ENCODE measurements around the gene CEBPZOS. TPM values are rescaled to one million over a fixed set of nuclear protein-coding genes. Genes with fewer than 3 reads are reported as not detected.

The CEBPZOS gene
- total and polyA plus RNA-seq, 10 of the 15 experiments (the other 5 are each of a cell fraction or from before 2014, with no cell fraction given), result 22.9 to 50.8 (median 39.1) TPM

DNA sequence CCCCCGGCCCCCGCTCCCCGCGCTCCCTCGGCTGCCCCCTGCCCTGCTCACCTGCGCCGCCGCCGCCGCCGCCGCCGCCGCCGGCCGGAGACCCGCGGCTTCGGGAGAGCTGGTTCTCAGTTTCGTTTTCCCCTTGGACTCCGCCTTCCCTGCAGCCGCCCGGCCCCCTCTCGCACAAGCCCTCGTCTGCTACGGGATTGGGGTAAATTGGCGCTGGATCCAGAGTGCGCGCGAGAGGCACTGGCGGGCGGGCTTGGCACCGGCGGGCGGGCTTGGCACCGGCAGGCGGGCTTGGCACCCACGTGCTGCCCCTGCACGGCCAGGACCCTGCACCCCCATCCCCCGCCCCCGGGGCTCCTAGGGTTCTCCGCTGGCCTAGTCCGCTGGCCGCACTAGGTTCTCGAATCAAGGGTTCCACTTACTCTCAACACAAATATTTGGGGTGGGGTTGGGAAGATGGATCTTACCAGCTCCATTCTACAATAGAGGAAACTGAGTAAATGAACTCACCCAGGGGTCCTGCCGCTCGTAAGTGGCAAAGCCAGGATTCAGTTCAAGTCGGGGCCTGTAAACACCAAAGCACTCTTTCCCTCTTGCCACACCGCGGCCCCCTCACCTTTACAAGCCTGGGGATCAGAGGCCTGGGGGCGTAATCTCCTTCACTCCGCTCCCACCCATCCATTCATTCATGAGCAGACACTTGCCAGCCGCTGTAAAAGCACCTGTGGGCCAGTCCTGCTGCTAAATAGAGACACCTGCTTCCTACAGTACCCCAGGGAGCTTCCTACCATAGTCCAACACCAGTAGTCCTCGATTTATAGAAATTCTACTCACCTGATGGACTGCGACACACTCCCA, 39.2 kb upstream of the CEBPZOS start, which contains the start of gene EIF2AK2:
EIF2AK2 (minus strand) TSS at position 124 of the 858 bp plus-strand sequence. CDS start 9,174 bp downstream, outside the sequence.
- RAD21 ChIA-PET (ENCODE audit: unreplicated experiment), result interaction anchor here (0.7 to 1.6 kb wide), 6 partner anchors 12 to 1006 kb away, joined by 3 to 5 read pairs (median 4); partner anchors contain the start of genes CEBPZ and NDUFAF7
- peak within 1 kb of the TSS; percentile 97 for H3K9ac ChIP-seq (ENCODE audit: control insufficient read depth, insufficient read depth, low read length)
- in situ Hi-C loops (cut with MboI) (no loop called here), intact Hi-C loops (cut with micrococcal nuclease; ENCODE audit: unreplicated experiment) (loop anchor here (5.0 kb wide), 1 partner anchor 75 kb away; the partner anchor contains the start of genes CEBPZ and NDUFAF7)
- POLR2A ChIA-PET, result interaction anchor here (0.5 to 1.5 kb wide), 6 partner anchors 11 to 627 kb away, joined by 3 to 5 read pairs (median 4); partner anchors contain the start of genes CEBPZ and NDUFAF7
- TSS peak; percentile 87 for BruUV-seq (replicated peaks)
- ATAC-seq (peak; percentile 92), FAIRE-seq (no peak), DNase-seq (ENCODE audit: low read depth, low spot score) (no peak)
- peaks cover 0 to 7% of the 10 kb centered on the region in 2 experiments; a peak in 1 of 4 replicates for H3K36me3 ChIP-seq (ENCODE audit: control insufficient read depth in 2 of 2, insufficient read depth in 2 of 2, low read length in 1 of 2)
- WGBS (ENCODE audit: insufficient coverage, insufficient replicate concordance, low lambda C conversion rate, missing lambda C conversion rate), result under 1% methylated on average over 47 of the region's 55 CpGs
- peak within 1 kb of the TSS; percentile 97 for H3K4me2 ChIP-seq (ENCODE audit: control insufficient read depth, insufficient read depth)
- peaks cover 12% of the 10 kb centered on the region for H3K4me1 ChIP-seq (ENCODE audit: control insufficient read depth, insufficient read depth, low read length)
- SMC1A ChIA-PET (ENCODE audit: uncharacterized antibody, unreplicated experiment), result interaction anchor here (1.1 to 1.6 kb wide), 4 partner anchors 12 to 191 kb away, joined by 3 to 5 read pairs (median 4); no protein-coding TSS in a partner anchor
- peak within 1 kb of the TSS; percentile 92 for H3K4me3 ChIP-seq
- H3K9me3 ChIP-seq (replicated peaks; ENCODE audit: control insufficient read depth, insufficient read depth, low read length), result peaks cover 2% of the 10 kb centered on the region; the same call in 1 of the 3 replicates
- 0 out of 2 replicates have a peak, but pooled peaks cover 3% of the 10 kb centered on the region for H4K20me1 ChIP-seq (ENCODE audit: control insufficient read depth, insufficient read depth)
- H3K27ac ChIP-seq (ENCODE audit: control insufficient read depth, insufficient read depth), result peak within 1 kb of the TSS; percentile 95
- H3K79me2 ChIP-seq (ENCODE audit: control insufficient read depth, insufficient read depth, low read length), result peaks cover 54% of the 10 kb centered on the region
- H2AFZ ChIP-seq (ENCODE audit: control insufficient read depth, low read depth, low read length), result peak within 1 kb of the TSS; percentile 68
- no peaks in the 10 kb centered on the region for H3K27me3 ChIP-seq (replicated peaks in 1 of 2; ENCODE audit: control insufficient read depth in 2 of 2, insufficient read depth in 2 of 2, low read length in 1 of 2)
- CTCF ChIA-PET, result interaction anchor here (0.6 to 1.6 kb wide), 3 partner anchors 12 to 720 kb away, joined by 3 to 12 read pairs (median 4); no protein-coding TSS in a partner anchor
- no peak for TF ChIP-seq CTCF (IDR thresholded peaks at IDR 0.05 in 2 of 3, conservative IDR thresholded peaks at IDR 0.05 in 1 of 3; ENCODE audit: control insufficient read depth in 2 of 3, extremely low read depth in 1 of 3, insufficient read depth in 1 of 3, low read depth in 3 of 3, low read length in 3 of 3)
- peak; percentile 59 for TF ChIP-seq IKZF1 (conservative IDR thresholded peaks at IDR 0.05)
- TF ChIP-seq BHLHE40 (IDR thresholded peaks at IDR 0.05; ENCODE audit: borderline replicate concordance in 1 of 2, low read depth in 2 of 2, low read length in 1 of 2), result peak in 1 of 2 experiments; percentile 72; a peak in 2 of 4 replicates
- no peak for TF ChIP-seq HSF1 (IDR thresholded peaks at IDR 0.05; ENCODE audit: low read depth, low read length)
- TF ChIP-seq MEF2A (IDR thresholded peaks at IDR 0.05; ENCODE audit: insufficient read depth, low read depth, low read length), result no peak
- TF ChIP-seq ZBTB11 (CRISPR knock-in tag; IDR thresholded peaks at IDR 0.05), result peak; percentile 76
- peak; percentile 84 for TF ChIP-seq CHD2 (IDR thresholded peaks at IDR 0.05; ENCODE audit: borderline replicate concordance, low read depth, low read length)
- TF ChIP-seq POLR2A (IDR thresholded peaks at IDR 0.05; ENCODE audit: low read depth, low read length), result peak; percentile 87
- peak; percentile 34 for TF ChIP-seq HDAC6 (IDR thresholded peaks at IDR 0.05; ENCODE audit: unreplicated experiment)
- 0 out of 2 replicates have a peak, but pooled peaks have one; percentile 12 for TF ChIP-seq HCFC1 (IDR thresholded peaks at IDR 0.05; ENCODE audit: low read length)
- no peak for TF ChIP-seq CHD4 (IDR thresholded peaks at IDR 0.05)
- TF ChIP-seq EGR1 (IDR thresholded peaks at IDR 0.05; ENCODE audit: borderline replicate concordance in 1 of 2, low read depth in 2 of 2, low read length in 2 of 2), result 0 out of 3 replicates have a peak, but pooled peaks of 1 of the 2 experiments have one; percentile 15
